HepG2 (cell line): ENCODE results near the gene SLC12A3. TPM values are rescaled to one million over a fixed set of nuclear protein-coding genes. Genes with fewer than 3 reads are reported as not detected.

Experiments
- ATAC-seq: fragments of 200-7000 bp; cut with Tn5 transposase; 3 replicates; pipeline ENCODE4 v1.9.1; 2020; ENCODE audit warnings: mild to moderate bottlenecking, moderate library complexity
- BruUV-seq: library from RNA; stranded (reverse); fragments of 400-500 nt; replicated peaks from 2 replicates; lab custom pipeline; 2021; lab: Mats Ljungman, UMichigan
- CTCF ChIA-PET: fragments of 300-600 bp; formaldehyde crosslinking; extraction: SDS; loops from one replicate; lab custom pipeline; 2021; ENCODE audit warnings: low total read pairs, inconsistent platforms, low intra/inter-chr PET ratio; lab: Yijun Ruan, JAX
- POLR2A ChIA-PET: fragments of 350-600 bp; sonication (Branson Sonifier 250); formaldehyde crosslinking; loops from one replicate; lab custom pipeline; 2020; ENCODE audit warnings: antibody characterized with exemption, inconsistent platforms; lab: Yijun Ruan, JAX
- DNase-seq: peaks from one replicate; pipeline ENCODE4 v3.0.0-alpha.2; 2015; ENCODE audit warnings: low spot score
- FAIRE-seq: peaks from 3 replicates; lab custom pipeline; 2011; peaks lifted over from hg19 to GRCh38; lab: Jason Lieb, UNC
- H2AFZ ChIP-seq: one replicate; pipeline ENCODE4 v1.6.1; 2011; ENCODE audit warnings: low read length, inconsistent platforms
- H3K27ac ChIP-seq: fragments of 300-600 bp; 3 replicates; pipeline ENCODE4 v1.8.0; 2011; ENCODE audit warnings: mixed run types, mild to moderate bottlenecking, mixed read lengths, low read length, inconsistent platforms; ENCODE audit not compliant: insufficient read depth; ENCODE audit errors: extremely low read length
- H3K27me3 ChIP-seq, 2 experiments: fragments of 200-600 bp in 1 of 2; 2 replicates in 1 of 2; 3 replicates in 1 of 2; pipeline versions ENCODE4 v1.6.0 to v1.8.0; 2011; ENCODE audit warnings: low read length in 2 of 2, mild to moderate bottlenecking in 2 of 2, moderate library complexity in 2 of 2, inconsistent platforms in 1 of 2; ENCODE audit not compliant: insufficient read depth in 2 of 2, control insufficient read depth in 1 of 2
- H3K36me3 ChIP-seq, 2 experiments: fragments of 200-600 bp in 1 of 2; replicated peaks in 1 of 2; 2 replicates in 1 of 2; 3 replicates in 1 of 2; pipeline versions ENCODE4 v1.5.1 to v1.8.0; 2011; ENCODE audit warnings: low read length in 2 of 2, inconsistent platforms in 1 of 2; ENCODE audit not compliant: insufficient read depth in 2 of 2, control insufficient read depth in 1 of 2
- H3K4me1 ChIP-seq: 2 replicates; pipeline ENCODE4 v1.5.1; 2012; ENCODE audit warnings: low read length, inconsistent platforms; ENCODE audit not compliant: insufficient read depth
- H3K4me2 ChIP-seq: 2 replicates; pipeline ENCODE4 v1.6.0; 2011; ENCODE audit warnings: low read depth, low read length, inconsistent platforms
- H3K4me3 ChIP-seq, 3 experiments: fragments of 200-600 bp in 1 of 3; sonication (generic), shearing (Covaris generic) in 1 of 3; replicated peaks in 1 of 3; 2 replicates each; pipeline ENCODE4 v1.5.1; 2011 to 2016; ENCODE audit warnings: low read length in 3 of 3, inconsistent platforms in 2 of 3, low read depth in 2 of 3, mild to moderate bottlenecking in 2 of 3, control low read depth in 1 of 3, mixed read lengths in 1 of 3; ENCODE audit not compliant: insufficient read depth in 1 of 3
- H3K79me2 ChIP-seq: one replicate; pipeline ENCODE4 v1.6.1; 2011; ENCODE audit warnings: low read length, inconsistent platforms; ENCODE audit not compliant: insufficient read depth
- H3K9ac ChIP-seq: 2 replicates; pipeline ENCODE4 v1.6.0; 2011; ENCODE audit warnings: mild to moderate bottlenecking, low read depth, low read length, inconsistent platforms; ENCODE audit not compliant: insufficient read depth
- H3K9me3 ChIP-seq: 2 replicates; pipeline ENCODE4 v1.5.1; 2012; ENCODE audit warnings: mild to moderate bottlenecking, low read length
- H4K20me1 ChIP-seq: 2 replicates; pipeline ENCODE4 v1.6.0; 2011; ENCODE audit warnings: inconsistent platforms, mild to moderate bottlenecking, low read length, moderate library complexity; ENCODE audit not compliant: insufficient read depth
- CSRNP1 ChIP-seq: sonication (generic); formaldehyde crosslinking; IDR thresholded peaks from 2 replicates; pipeline ENCODE4 v1.8.1; 2023; ENCODE audit warnings: mild to moderate bottlenecking, missing genetic modification reagents
- ISL2 ChIP-seq: sonication (generic); formaldehyde crosslinking; IDR thresholded peaks from 2 replicates; pipeline ENCODE4 v1.5.0; 2020; ENCODE audit warnings: missing genetic modification reagents
- KDM4B ChIP-seq: sonication (generic); formaldehyde crosslinking; IDR thresholded peaks from 2 replicates; pipeline ENCODE4 v1.4.0; 2020; ENCODE audit warnings: missing genetic modification reagents
- NPAS2 ChIP-seq: sonication (generic); formaldehyde crosslinking; IDR thresholded peaks from 2 replicates; pipeline ENCODE4 v1.8.0; 2022; ENCODE audit warnings: mild to moderate bottlenecking, missing genetic modification reagents, borderline replicate concordance
- ZNF777 ChIP-seq: sonication (generic); formaldehyde crosslinking; IDR thresholded peaks from 2 replicates; pipeline ENCODE4 v1.4.0; 2020; ENCODE audit warnings: missing genetic modification reagents
- ZSCAN25 ChIP-seq: sonication (generic); formaldehyde crosslinking; IDR thresholded peaks from 2 replicates; pipeline ENCODE4 v1.8.0; 2022; ENCODE audit warnings: mild to moderate bottlenecking, missing genetic modification reagents
- WGBS: methylation state at CpG from one replicate; pipeline ENCODE4 v1.1.6; 2017; ENCODE audit warnings: low lambda C conversion rate; 5-methylcytosine and 5-hydroxymethylcytosine counted together
- in situ Hi-C: cut with HindIII; loops from 2 replicates; pipeline ENCODE4 v1.10.0; 2017; ENCODE audit warnings: low pct_unique_long_range_greater_than_20kb; ENCODE audit not compliant: extremely low pct_ligation_motif_present
- intact Hi-C: fragments of 100-400 bp; cut with micrococcal nuclease; formaldehyde crosslinking; loops from one replicate; pipeline ENCODE4 v1.10.0; 2022; ENCODE audit not compliant: unreplicated experiment
- polyA plus RNA-seq, 8 experiments: library from polyadenylated mRNA; depleted of rRNA in 3 of 8; stranded (reverse) in 7 of 8; unstranded in 1 of 8; fragments of >200 nt; fragmentation: Illumina TruSeq in 4 of 8; extraction: Trizol in 4 of 8; gene quantifications; 2 replicates each; pipeline versions ENCODE4 v1.2.1 to v1.2.3, GENCODE V29; 2011 to 2016; ENCODE audit warnings: low read depth in 4 of 8, missing spikeins in 1 of 8, mixed read lengths in 1 of 8; ENCODE audit not compliant: insufficient read depth in 1 of 8
- total RNA-seq, 5 experiments: library from RNA; depleted of rRNA; stranded (reverse); fragments of >200 nt; fragmentation: Illumina TruSeq; extraction: Trizol; gene quantifications; 2 replicates each; pipeline ENCODE4 v1.2.3, GENCODE V29; 2016; ENCODE audit warnings: low read depth in 1 of 5

SLC12A3 gene
- total and polyA plus RNA-seq, 2 of the 13 experiments (the other 11 are each of a cell fraction or from before 2014, with no cell fraction given), result 6.2 TPM; not detected in 1

GRCh38 chr16:56956076-56956475 lies 91.1 kb downstream of the SLC12A3 start (continued):
- TF ChIP-seq CSRNP1 (CRISPR knock-in tag), result no peak
- TF ChIP-seq, all 625 proteins: peak for 0

GRCh38 chr16:56956756-56957155 lies 91.7 kb downstream of the SLC12A3 start:
- in situ Hi-C loops, result no loop called here
- H3K4me2 ChIP-seq, result no peak overlapping the region
- no peak overlapping the region for H3K9ac ChIP-seq
- no peaks in the 10 kb centered on the region for H3K9me3 ChIP-seq
- DNase-seq (no peak), ATAC-seq (no peak), FAIRE-seq (no peak)
- ChIA-PET CTCF (no interaction called here), POLR2A (no interaction called here)
- H3K79me2 ChIP-seq, result no peaks in the 10 kb centered on the region
- no peaks in the 10 kb centered on the region for H4K20me1 ChIP-seq
- no peaks in the 10 kb centered on the region for H3K36me3 ChIP-seq
- no peak overlapping the region for H3K4me3 ChIP-seq
- WGBS, result 25% methylated on average over 4 of the region's 4 CpGs
- no peak overlapping the region for H2AFZ ChIP-seq
- peaks cover 38% of the 10 kb centered on the region for H3K4me1 ChIP-seq
- intact Hi-C loops, result no loop called here
- BruUV-seq, result no TSS peak
- no peak overlapping the region for H3K27ac ChIP-seq
- H3K27me3 ChIP-seq, result peaks cover 6 to 20% of the 10 kb centered on the region in 2 experiments; a peak in 4 of 5 replicates
- TF ChIP-seq NPAS2 (CRISPR knock-in tag) (no peak), KDM4B (no peak), ZSCAN25 (no peak), ZNF777 (no peak), ISL2 (CRISPR knock-in tag) (no peak)
